Activated CD4-positive, alpha-beta T cell treated with anti-CD3 and anti-CD28 coated beads, Interleukin-2, amount 50 U/mL, for 4 hours (primary cell): ENCODE results near the gene ACSL5.

Source experiments
- DNase-seq, 2 experiments: peaks; one replicate each; pipeline ENCODE4 v3.0.0-alpha.2; 2020

The ACSL5 gene

GRCh38 chr10:112471878-112472487, 98.1 kb downstream of the ACSL5 start:
- no peak for DNase-seq

GRCh38 chr10:112475575-112476218, 101.8 kb downstream of the ACSL5 start:
- no peak for DNase-seq
